A673 (cell line): ENCODE results near the gene HEPHL1. TPM values are rescaled to one million over a fixed set of nuclear protein-coding genes. Genes with fewer than 3 reads are reported as not detected.

Source experiments
- BruUV-seq: library from RNA; stranded (reverse); fragments of 400-500 nt; replicated peaks from 2 replicates; lab custom pipeline; 2021; lab: Mats Ljungman, UMichigan
- CTCF ChIA-PET: fragments of 300-600 bp; sonication (Branson Sonifier 250); formaldehyde crosslinking; loops from one replicate; lab custom pipeline; 2022; ENCODE audit warnings: antibody characterized with exemption; lab: Charles Lee
- POLR2A ChIA-PET: fragments of 300-600 bp; sonication (Branson Sonifier 250); formaldehyde crosslinking; loops from one replicate; lab custom pipeline; 2022; ENCODE audit warnings: antibody characterized with exemption; ENCODE audit not compliant: low non-redundant PET; lab: Charles Lee
- DNase-seq: peaks from one replicate; pipeline ENCODE4 v3.0.0-alpha.2; 2015; ENCODE audit warnings: low spot score
- H3K27ac ChIP-seq: fragments of 200-600 bp; sonication (generic); 2 replicates; pipeline ENCODE4 v1.5.1; 2016; ENCODE audit warnings: mixed run types, low read depth, mild to moderate bottlenecking, mixed read lengths, antibody characterized with exemption, low read length; ENCODE audit not compliant: poor library complexity, severe bottlenecking
- H3K27me3 ChIP-seq: fragments of 200-600 bp; sonication (generic); replicated peaks from 2 replicates; pipeline ENCODE4 v1.6.1; 2017; ENCODE audit warnings: mixed run types, low read depth, mild to moderate bottlenecking, mixed read lengths, antibody characterized with exemption, low read length; ENCODE audit not compliant: insufficient read depth, poor library complexity
- H3K36me3 ChIP-seq: fragments of 200-600 bp; sonication (generic); 2 replicates; pipeline ENCODE4 v1.6.1; 2016; ENCODE audit warnings: mixed run types, mild to moderate bottlenecking, mixed read lengths, antibody characterized with exemption, low read length; ENCODE audit not compliant: insufficient read depth, poor library complexity, severe bottlenecking
- H3K4me1 ChIP-seq: fragments of 200-600 bp; sonication (generic); 2 replicates; pipeline ENCODE4 v1.6.1; 2017; ENCODE audit warnings: mixed run types, mild to moderate bottlenecking, mixed read lengths, antibody characterized with exemption, low read length; ENCODE audit not compliant: insufficient read depth, poor library complexity, severe bottlenecking
- H3K4me3 ChIP-seq: fragments of 200-600 bp; sonication (generic); 2 replicates; pipeline ENCODE4 v1.5.1; 2016; ENCODE audit warnings: low read depth, mixed run types, mild to moderate bottlenecking, mixed read lengths, low read length; ENCODE audit not compliant: poor library complexity, severe bottlenecking
- H3K9me3 ChIP-seq: fragments of 200-600 bp; sonication (generic); 2 replicates; pipeline ENCODE4 v1.6.1; 2016; ENCODE audit warnings: mixed run types, low read depth, mild to moderate bottlenecking, mixed read lengths, antibody characterized with exemption, low read length; ENCODE audit not compliant: poor library complexity, severe bottlenecking
- EZH2 ChIP-seq: fragments of 200-600 bp; sonication (generic); IDR thresholded peaks from 2 replicates; pipeline ENCODE4 v1.6.1; 2017; ENCODE audit warnings: borderline replicate concordance, low read depth, mild to moderate bottlenecking, mixed read lengths, antibody characterized with exemption, low read length; ENCODE audit not compliant: poor library complexity, severe bottlenecking
- intact Hi-C: fragments of 100-400 bp; cut with micrococcal nuclease; formaldehyde crosslinking; loops from one replicate; pipeline ENCODE4 v1.10.0; 2022; ENCODE audit not compliant: unreplicated experiment
- total RNA-seq: library from RNA; stranded (reverse); gene quantifications from 2 replicates; pipeline ENCODE4 v1.2.3, GENCODE V29; 2021
- TF ChIP-seq, protein P1 (sequence below): fragments of 300-800, 200-600 bp; sonication (generic); conservative IDR thresholded peaks from 2 replicates; pipeline ENCODE4 v1.5.1; 2017; ENCODE audit warnings: low read depth, mild to moderate bottlenecking, antibody characterized with exemption, low read length, moderate library complexity, mixed read lengths

The HEPHL1 gene
- total RNA-seq, 1 experiment from 2014 or later: not detected

DNA sequence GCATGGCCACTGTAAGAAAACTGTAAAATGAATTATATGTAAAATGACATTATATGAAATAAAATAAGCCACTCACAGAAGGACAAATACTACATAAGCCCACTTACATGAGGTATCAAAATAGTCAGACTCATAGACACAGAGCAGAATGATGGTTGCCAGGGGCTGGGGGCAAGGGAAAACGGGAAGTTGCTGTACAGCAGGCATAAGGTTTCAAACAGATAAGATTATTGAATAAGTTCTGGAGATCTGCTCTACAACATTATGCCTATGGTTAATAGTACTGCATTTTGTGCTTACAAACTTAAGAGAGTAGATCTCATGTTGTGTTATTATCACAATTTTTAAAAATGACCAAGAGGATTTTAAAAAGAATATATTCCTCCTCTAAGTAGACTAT lies 32.7 kb upstream of the HEPHL1 start:
- no peak for TF ChIP-seq EZH2
- TF ChIP-seq, protein P1, sequence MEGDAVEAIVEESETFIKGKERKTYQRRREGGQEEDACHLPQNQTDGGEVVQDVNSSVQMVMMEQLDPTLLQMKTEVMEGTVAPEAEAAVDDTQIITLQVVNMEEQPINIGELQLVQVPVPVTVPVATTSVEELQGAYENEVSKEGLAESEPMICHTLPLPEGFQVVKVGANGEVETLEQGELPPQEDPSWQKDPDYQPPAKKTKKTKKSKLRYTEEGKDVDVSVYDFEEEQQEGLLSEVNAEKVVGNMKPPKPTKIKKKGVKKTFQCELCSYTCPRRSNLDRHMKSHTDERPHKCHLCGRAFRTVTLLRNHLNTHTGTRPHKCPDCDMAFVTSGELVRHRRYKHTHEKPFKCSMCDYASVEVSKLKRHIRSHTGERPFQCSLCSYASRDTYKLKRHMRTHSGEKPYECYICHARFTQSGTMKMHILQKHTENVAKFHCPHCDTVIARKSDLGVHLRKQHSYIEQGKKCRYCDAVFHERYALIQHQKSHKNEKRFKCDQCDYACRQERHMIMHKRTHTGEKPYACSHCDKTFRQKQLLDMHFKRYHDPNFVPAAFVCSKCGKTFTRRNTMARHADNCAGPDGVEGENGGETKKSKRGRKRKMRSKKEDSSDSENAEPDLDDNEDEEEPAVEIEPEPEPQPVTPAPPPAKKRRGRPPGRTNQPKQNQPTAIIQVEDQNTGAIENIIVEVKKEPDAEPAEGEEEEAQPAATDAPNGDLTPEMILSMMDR: no peak
- intact Hi-C loops: no loop called here
- Histone ChIP-seq H3K4me1 (no peaks in the 10 kb centered on the region), H3K36me3 (no peaks in the 10 kb centered on the region), H3K27ac (no peak overlapping the region), H3K27me3 (peaks cover 16% of the 10 kb centered on the region), H3K4me3 (no peak overlapping the region), H3K9me3 (peaks cover 4% of the 10 kb centered on the region)
- DNase-seq: no peak
- BruUV-seq: no TSS peak
- ChIA-PET POLR2A (no interaction called here), CTCF (no interaction called here)

DNA sequence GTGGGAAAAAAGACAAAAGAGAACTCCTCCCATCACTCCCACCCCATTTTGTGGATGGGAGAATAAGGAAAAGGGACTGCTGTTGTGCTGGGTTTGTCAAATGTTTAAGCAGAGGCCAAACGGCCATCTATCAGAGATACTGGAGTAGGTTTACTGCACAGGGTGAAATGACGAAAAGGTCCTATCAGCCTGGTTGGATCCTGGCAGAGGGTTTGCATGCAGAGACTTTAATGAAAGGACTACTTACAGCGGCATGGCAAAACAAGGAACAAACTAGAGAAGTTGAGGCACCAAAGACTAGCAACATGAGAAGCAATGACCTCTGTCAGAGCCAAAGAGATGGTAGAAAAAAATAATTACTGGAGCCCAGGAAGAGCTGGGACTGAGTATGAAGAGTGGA lies 32.2 kb upstream of the HEPHL1 start:
- ChIA-PET POLR2A (no interaction called here), CTCF (no interaction called here)
- no peak overlapping the region for H3K27ac ChIP-seq
- TF ChIP-seq, protein P1: no peak
- TF ChIP-seq EZH2: no peak
- no peak overlapping the region for H3K4me3 ChIP-seq
- no peaks in the 10 kb centered on the region for H3K36me3 ChIP-seq
- intact Hi-C loops: no loop called here
- no peak for DNase-seq
- BruUV-seq: no TSS peak
- peaks cover 16% of the 10 kb centered on the region for H3K27me3 ChIP-seq
- H3K9me3 ChIP-seq: peaks cover 9% of the 10 kb centered on the region
- no peaks in the 10 kb centered on the region for H3K4me1 ChIP-seq

DNA sequence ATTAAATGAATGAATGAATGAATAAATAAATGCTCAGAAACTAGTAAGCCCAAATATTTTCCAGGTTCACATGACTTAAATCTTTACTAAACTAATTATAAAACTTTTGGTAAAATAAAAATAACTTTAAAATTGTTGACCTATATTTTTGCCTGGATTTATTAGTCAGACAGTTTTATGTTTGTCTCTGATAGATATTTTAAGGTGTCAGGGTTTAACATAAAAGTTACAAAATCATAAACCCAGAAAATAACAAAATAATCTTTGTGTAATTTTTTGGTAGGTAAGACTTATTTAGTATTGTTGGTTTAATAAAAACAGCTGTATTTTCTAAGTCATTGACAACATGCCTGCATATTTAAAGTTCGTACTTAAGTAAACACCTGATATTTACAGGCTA lies 27.4 kb upstream of the HEPHL1 start:
- Histone ChIP-seq H3K27ac (no peak overlapping the region), H3K4me1 (no peaks in the 10 kb centered on the region), H3K4me3 (no peak overlapping the region), H3K9me3 (peaks cover 17% of the 10 kb centered on the region), H3K36me3 (no peaks in the 10 kb centered on the region), H3K27me3 (peaks cover 13% of the 10 kb centered on the region)
- no TSS peak for BruUV-seq
- ChIA-PET POLR2A (no interaction called here), CTCF (no interaction called here)
- intact Hi-C loops: no loop called here
- no peak for TF ChIP-seq EZH2
- TF ChIP-seq, protein P1: no peak
- DNase-seq: no peak
